ENCODE results near the gene PPM1F.
"Not testable (repeated sequence)": the region's sequence is repeated elsewhere in the genome, so short reads cannot be mapped to it uniquely, and the experiment has no call there.

Gene PPM1F

GRCh38 chr22:21917181-21917958 lies 35.3 kb downstream of the PPM1F start:
- no peak for DNase-seq (ENCODE audit: extremely low spot score)
- TF ChIP-seq HDGF (IDR thresholded peaks at IDR 0.05; ENCODE audit: borderline replicate concordance): no peak
- ChIA-PET CTCF (interaction anchor here (1.1 kb wide), 1 partner anchor 35 kb away, joined by 3 read pairs; the partner anchor contains the start of gene PPM1F), POLR2A (interaction anchor here (0.9 kb wide), 1 partner anchor 10 kb away, joined by 3 read pairs; no protein-coding TSS in a partner anchor)

DNA sequence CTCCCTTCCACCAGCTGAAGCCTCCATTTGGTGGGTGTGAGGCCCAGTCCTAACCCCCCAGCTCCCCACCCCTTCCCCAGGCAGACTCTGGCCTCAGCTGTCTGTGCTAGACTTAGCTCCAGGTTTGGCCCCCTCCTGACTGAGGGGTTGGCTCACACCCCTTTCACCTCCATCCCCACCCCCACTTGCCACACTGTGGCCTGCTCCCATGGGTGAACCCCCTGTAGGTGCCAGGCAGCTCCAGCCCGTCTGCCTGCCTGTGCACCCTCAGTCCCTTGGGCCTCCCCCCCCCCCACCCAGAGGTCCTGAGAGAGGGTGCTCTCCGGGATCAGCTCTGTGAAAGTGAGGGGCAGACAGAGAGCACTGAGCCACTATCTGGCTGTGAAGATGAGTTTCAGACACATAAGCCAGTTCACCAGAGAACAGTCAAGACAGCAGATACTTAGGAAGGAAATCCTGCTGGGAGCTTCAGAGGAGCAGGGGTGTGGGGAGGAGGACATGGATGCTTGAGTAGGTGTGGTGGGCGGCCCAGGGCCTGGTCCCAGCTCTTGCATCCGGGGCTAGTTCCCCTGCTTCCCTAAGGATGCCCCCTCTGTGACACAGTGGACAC lies 36.2 kb downstream of the PPM1F start:
- no peak for DNase-seq (ENCODE audit: extremely low spot score)
- no peak for TF ChIP-seq ZNF384 (IDR thresholded peaks at IDR 0.05)
- TF ChIP-seq LEF1 (IDR thresholded peaks at IDR 0.05; ENCODE audit: borderline replicate concordance): no peak
- no peak for TF ChIP-seq NFRKB (IDR thresholded peaks at IDR 0.05)
- TF ChIP-seq SUZ12 (IDR thresholded peaks at IDR 0.05): no peak
- no peak for TF ChIP-seq TARDBP (IDR thresholded peaks at IDR 0.05)
- TF ChIP-seq FOXA1 (IDR thresholded peaks at IDR 0.05): no peak
- no peak for TF ChIP-seq ARNT (IDR thresholded peaks at IDR 0.05)
- CTCF ChIA-PET: interaction anchor here (1.1 kb wide), 1 partner anchor 36 kb away, joined by 3 read pairs; the partner anchor contains the start of gene PPM1F
- POLR2A ChIA-PET: interaction anchor here (0.9 kb wide), 1 partner anchor 11 kb away, joined by 3 read pairs; no protein-coding TSS in a partner anchor

DNA sequence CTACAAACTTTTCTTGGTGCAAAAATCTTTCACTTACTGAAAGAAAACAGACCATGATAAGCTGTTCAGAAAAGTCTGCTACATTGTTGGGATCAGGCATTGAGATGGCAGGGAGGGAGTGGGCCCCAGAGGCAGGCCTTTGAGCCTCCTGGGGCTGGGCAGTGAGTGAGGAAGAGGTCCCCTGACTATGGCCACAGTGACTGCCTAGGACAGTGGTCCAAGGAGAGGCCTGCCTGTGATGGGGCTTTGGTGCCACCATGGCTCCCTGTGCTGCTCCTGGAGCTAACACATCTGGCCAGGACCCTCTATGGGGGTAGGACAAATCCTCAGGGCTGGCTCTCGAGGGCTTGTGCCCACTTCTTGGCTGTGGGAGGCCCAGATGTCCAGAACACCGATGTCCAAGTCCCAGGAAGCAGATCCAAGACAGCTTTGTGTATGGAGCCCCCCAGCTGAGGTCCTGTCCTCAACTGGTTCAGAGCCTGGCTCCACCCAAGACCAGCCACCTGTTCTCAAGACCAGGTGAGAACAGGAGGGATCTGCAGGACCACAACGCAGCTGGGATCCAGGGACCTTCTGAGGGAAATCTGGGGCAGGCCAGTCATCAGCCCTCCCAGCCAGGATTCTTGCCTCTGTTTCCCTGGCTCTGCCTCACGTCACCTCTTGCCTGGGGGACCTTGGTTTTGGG lies 36.9 kb downstream of the PPM1F start:
- CTCF ChIA-PET: interaction anchor here (1.1 kb wide), 1 partner anchor 36 kb away, joined by 3 read pairs; the partner anchor contains the start of gene PPM1F
- TF ChIP-seq, protein P1, sequence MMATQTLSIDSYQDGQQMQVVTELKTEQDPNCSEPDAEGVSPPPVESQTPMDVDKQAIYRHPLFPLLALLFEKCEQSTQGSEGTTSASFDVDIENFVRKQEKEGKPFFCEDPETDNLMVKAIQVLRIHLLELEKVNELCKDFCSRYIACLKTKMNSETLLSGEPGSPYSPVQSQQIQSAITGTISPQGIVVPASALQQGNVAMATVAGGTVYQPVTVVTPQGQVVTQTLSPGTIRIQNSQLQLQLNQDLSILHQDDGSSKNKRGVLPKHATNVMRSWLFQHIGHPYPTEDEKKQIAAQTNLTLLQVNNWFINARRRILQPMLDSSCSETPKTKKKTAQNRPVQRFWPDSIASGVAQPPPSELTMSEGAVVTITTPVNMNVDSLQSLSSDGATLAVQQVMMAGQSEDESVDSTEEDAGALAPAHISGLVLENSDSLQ (IDR thresholded peaks at IDR 0.05): no peak
- TF ChIP-seq BHLHE40 (IDR thresholded peaks at IDR 0.05; ENCODE audit: borderline replicate concordance): no peak
- no peak for TF ChIP-seq SUZ12 (IDR thresholded peaks at IDR 0.05)
- TF ChIP-seq CTBP1 (IDR thresholded peaks at IDR 0.05; ENCODE audit: borderline replicate concordance): no peak
- no peak for TF ChIP-seq HDGF (IDR thresholded peaks at IDR 0.05; ENCODE audit: borderline replicate concordance)
- TF ChIP-seq L3MBTL2 (conservative IDR thresholded peaks at IDR 0.05): no peak
- no peak for TF ChIP-seq SP1 (IDR thresholded peaks at IDR 0.05)
- no peak for TF ChIP-seq FOXA1 (IDR thresholded peaks at IDR 0.05)
- no peak for TF ChIP-seq FOXK2 (IDR thresholded peaks at IDR 0.05)
- TF ChIP-seq ARNT (IDR thresholded peaks at IDR 0.05): no peak
- no peak for TF ChIP-seq FOXM1 (IDR thresholded peaks at IDR 0.05; ENCODE audit: borderline replicate concordance)
- TF ChIP-seq NFRKB (IDR thresholded peaks at IDR 0.05): no peak
- POLR2A ChIA-PET: no interaction called here
- DNase-seq (ENCODE audit: extremely low spot score): no peak

- DNase-seq (ENCODE audit: extremely low spot score); POLR2A ChIA-PET; CTCF ChIA-PET: not testable (repeated sequence)
These were observed 38.5 kb downstream of the PPM1F start for GRCh38 chr22:21914033-21914642.

- DNase-seq (ENCODE audit: extremely low spot score); CTCF ChIA-PET: not testable (repeated sequence)
- POLR2A ChIA-PET: interaction anchor here (1.0 kb wide), 1 partner anchor 244 kb away, joined by 3 read pairs; the partner anchor contains the start of gene PPIL2
These were observed 42.3 kb downstream of the PPM1F start for GRCh38 chr22:21910367-21910766.

DNA sequence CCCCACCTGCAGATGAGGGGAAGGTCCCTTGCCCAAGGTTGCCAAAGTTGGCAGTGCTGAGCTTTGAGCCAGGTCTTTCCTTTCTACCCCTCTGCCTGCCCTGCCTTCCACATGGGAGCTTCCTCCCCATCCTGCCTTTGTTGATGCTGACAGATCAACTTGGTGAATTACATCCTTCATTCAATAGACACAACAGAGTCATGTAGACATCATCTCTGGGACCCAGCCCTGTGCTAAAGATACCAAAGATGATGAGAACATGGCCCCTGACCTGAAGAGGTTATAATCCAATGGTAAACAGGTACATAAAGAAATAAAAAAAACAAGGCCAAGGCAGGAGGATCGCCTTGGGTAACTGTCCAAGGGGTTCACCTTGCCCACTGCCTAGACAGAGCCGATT lies 42.8 kb downstream of the PPM1F start:
- ChIA-PET CTCF (no interaction called here), POLR2A (interaction anchor here (1.0 kb wide), 1 partner anchor 244 kb away, joined by 3 read pairs; the partner anchor contains the start of gene PPIL2)
- TF ChIP-seq FOXA1 (IDR thresholded peaks at IDR 0.05) (no peak), L3MBTL2 (conservative IDR thresholded peaks at IDR 0.05) (no peak), FOXK2 (IDR thresholded peaks at IDR 0.05) (no peak), CTBP1 (IDR thresholded peaks at IDR 0.05; ENCODE audit: borderline replicate concordance) (no peak), LEF1 (IDR thresholded peaks at IDR 0.05; ENCODE audit: borderline replicate concordance) (no peak), HDGF (IDR thresholded peaks at IDR 0.05; ENCODE audit: borderline replicate concordance) (no peak), ELF4 (IDR thresholded peaks at IDR 0.05) (no peak), ARNT (IDR thresholded peaks at IDR 0.05) (no peak), SP1 (IDR thresholded peaks at IDR 0.05) (no peak), BHLHE40 (IDR thresholded peaks at IDR 0.05; ENCODE audit: borderline replicate concordance) (no peak), TARDBP (IDR thresholded peaks at IDR 0.05) (no peak), ZNF384 (IDR thresholded peaks at IDR 0.05) (no peak), NFRKB (IDR thresholded peaks at IDR 0.05) (no peak), SUZ12 (IDR thresholded peaks at IDR 0.05) (no peak), FOXM1 (IDR thresholded peaks at IDR 0.05; ENCODE audit: borderline replicate concordance) (no peak)
- TF ChIP-seq, protein P1 (IDR thresholded peaks at IDR 0.05): no peak
- no peak for DNase-seq (ENCODE audit: extremely low spot score)
